ENCODE results near the gene FNBP1L. TPM values are rescaled to one million over a fixed set of nuclear protein-coding genes. Genes with fewer than 3 reads are reported as not detected.

FNBP1L gene
- total RNA-seq, 4 donors from 2014 or later, result 68.7 to 86.0 (median 72.9) TPM

DNA sequence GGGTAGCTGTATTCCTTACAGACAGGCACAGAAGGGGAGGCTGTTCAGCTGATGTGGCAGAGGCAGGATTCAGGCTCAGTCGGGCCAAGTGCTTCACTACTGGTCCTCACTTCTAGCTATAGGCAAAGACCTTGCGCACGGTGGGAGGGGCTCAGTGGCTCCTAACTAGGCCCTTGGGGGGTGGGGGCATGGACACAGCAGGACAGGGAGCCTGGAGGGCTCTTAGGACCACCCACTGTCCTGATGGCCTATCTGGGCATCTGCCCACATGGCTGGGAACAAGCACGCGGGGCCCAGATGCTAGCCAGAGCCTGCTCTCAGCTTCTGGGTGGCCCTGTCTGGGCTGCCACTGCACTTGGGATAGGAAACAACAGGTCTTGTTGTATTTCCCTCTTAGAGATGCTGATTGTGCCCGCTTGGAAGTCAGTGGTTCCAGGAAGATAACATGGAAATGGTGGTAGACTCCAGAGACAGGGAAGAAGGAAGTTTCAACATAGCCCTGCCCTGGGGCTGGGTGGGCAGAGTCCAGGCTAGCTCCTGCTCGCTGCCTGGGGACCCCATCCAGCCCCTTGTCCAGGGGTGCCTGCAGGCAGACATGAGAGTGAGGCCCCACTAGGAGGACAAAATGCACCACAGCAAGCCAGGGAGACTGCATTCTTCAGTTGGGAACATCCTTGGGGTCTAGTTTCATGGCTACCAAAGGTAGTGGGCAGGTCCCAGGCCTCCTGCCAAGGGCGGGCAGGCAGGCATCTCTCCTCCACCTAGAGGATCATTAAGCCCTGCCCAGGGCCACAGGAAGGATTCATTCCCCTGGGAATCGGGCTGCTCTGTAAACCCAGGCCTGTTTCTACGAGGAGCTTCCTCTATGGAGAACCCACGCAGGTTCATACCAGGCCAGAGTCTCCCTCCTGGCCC is 131.2 kb downstream of the FNBP1L start:
- H3K36me3 ChIP-seq, result peaks cover 16 to 17% of the 10 kb centered on the region in 2 donors
- H3K27me3 ChIP-seq, result no peaks in the 10 kb centered on the region
- H3K4me1 ChIP-seq, result peaks cover 27 to 47% of the 10 kb centered on the region in 2 donors
- H3K4me3 ChIP-seq (replicated peaks in 1 of 3), result no peak overlapping the region
- no peak for DNase-seq
- 96 to 97% methylated on average over 7 to 10 of the region's 11 CpGs for WGBS, 2 donors
- H3K9me3 ChIP-seq, result no peaks in the 10 kb centered on the region
- intact Hi-C loops (cut with DNase I), result no loop called here
- TF ChIP-seq CTCF (IDR thresholded peaks at IDR 0.05) (no peak), POLR2A (IDR thresholded peaks at IDR 0.05) (no peak)
- peak overlapping the region in 2 of 3 donors; percentile 21 to 60 for H3K27ac ChIP-seq

DNA sequence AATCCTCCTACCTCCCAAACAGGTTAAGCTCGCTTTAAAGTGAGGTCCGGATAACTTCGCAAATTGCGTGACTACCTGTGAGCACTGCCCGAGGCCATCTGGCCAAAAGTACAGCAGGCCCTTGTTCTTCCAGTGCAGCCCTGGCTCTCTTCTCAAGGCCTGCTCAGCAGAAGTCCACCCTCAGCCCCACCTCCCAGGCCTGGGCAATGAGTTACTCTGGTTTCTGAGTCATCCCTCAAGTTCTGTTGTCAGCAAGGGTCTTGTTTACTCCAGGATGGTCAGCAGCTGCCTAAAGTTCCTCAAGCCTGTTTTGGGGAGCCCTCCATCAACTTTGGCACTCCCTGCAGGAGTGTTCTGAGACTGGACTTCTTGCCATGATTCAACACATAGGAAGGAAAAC is 132.0 kb downstream of the FNBP1L start:
- TF ChIP-seq CTCF (IDR thresholded peaks at IDR 0.05) (no peak), POLR2A (IDR thresholded peaks at IDR 0.05) (no peak)
- 92 to 93% methylated on average over 5 of the region's 5 CpGs for WGBS, 2 donors
- H3K4me3 ChIP-seq (replicated peaks in 1 of 3), result no peak overlapping the region
- H3K27ac ChIP-seq, result peak overlapping the region in 2 of 3 donors; percentile 21 to 60
- H3K36me3 ChIP-seq, result peaks cover 16 to 17% of the 10 kb centered on the region in 2 donors
- intact Hi-C loops (cut with DNase I), result no loop called here
- H3K27me3 ChIP-seq, result no peaks in the 10 kb centered on the region
- DNase-seq, result no peak
- no peaks in the 10 kb centered on the region for H3K9me3 ChIP-seq
- peaks cover 35 to 54% of the 10 kb centered on the region in 2 donors for H3K4me1 ChIP-seq

GRCh38 chr1:93581917-93582850 is 134.3 kb downstream of the FNBP1L start:
- Histone ChIP-seq H3K9me3 (no peaks in the 10 kb centered on the region), H3K27me3 (no peaks in the 10 kb centered on the region), H3K36me3 (peaks cover 8 to 18% of the 10 kb centered on the region in 2 donors), H3K27ac (peak overlapping the region in 2 of 3 donors; percentile 86), H3K4me1 (peaks cover 33 to 63% of the 10 kb centered on the region in 2 donors), H3K4me3 (replicated peaks in 1 of 3) (no peak overlapping the region)
- no peak for TF ChIP-seq POLR2A (IDR thresholded peaks at IDR 0.05)
- no peak for TF ChIP-seq CTCF (IDR thresholded peaks at IDR 0.05)
- 89 to 94% methylated on average over 22 to 23 of the region's 23 CpGs for WGBS, 2 donors
- DNase-seq, result no peak
- intact Hi-C loops (cut with DNase I), result no loop called here

GRCh38 chr1:93584261-93585003 is 136.5 kb downstream of the FNBP1L start:
- intact Hi-C loops (cut with DNase I), result no loop called here
- TF ChIP-seq POLR2A (IDR thresholded peaks at IDR 0.05), result no peak
- TF ChIP-seq CTCF (IDR thresholded peaks at IDR 0.05), result peak in 2 of 6 experiments; percentile 19 to 46
- Histone ChIP-seq H3K4me3 (replicated peaks in 1 of 3) (no peak overlapping the region), H3K4me1 (peaks cover 23 to 43% of the 10 kb centered on the region in 2 donors), H3K36me3 (peaks cover 16 to 29% of the 10 kb centered on the region in 2 donors), H3K27me3 (no peaks in the 10 kb centered on the region), H3K9me3 (no peaks in the 10 kb centered on the region), H3K27ac (peak overlapping the region; percentile 86 to 90 (median 86))
- 27 to 34% methylated on average over 9 of the region's 9 CpGs for WGBS, 2 donors
- DNase-seq, result peak; percentile 36 to 38
